Erythroblast (primary cell): Measurements from ENCODE around the gene PIK3C2A.

ENCODE experiments used
- GATA1 ChIP-seq: IDR thresholded peaks from 2 replicates; pipeline ENCODE4 v1.6.1; 2011; ENCODE audit warnings: low read depth, mild to moderate bottlenecking, control low read depth, low read length, moderate library complexity
- POLR2A ChIP-seq: IDR thresholded peaks from 2 replicates; pipeline ENCODE4 v1.6.1; 2011; ENCODE audit warnings: mild to moderate bottlenecking, low read length

- TF ChIP-seq POLR2A (no peak), GATA1 (no peak)
Observed at GRCh38 chr11:17233101-17233500, 25.3 kb upstream of the PIK3C2A start.
